Heart left ventricle (tissue), 16 donors: Measurements from ENCODE around the gene USP35. TPM values are rescaled to one million over a fixed set of nuclear protein-coding genes. Genes with fewer than 3 reads are reported as not detected.

Source experiments
- ATAC-seq, 4 donors: fragments of 200-7000 bp; cut with Tn5 transposase; one replicate each; pipeline ENCODE4 v1.9.1; 2020 to 2022; ENCODE audit warnings: moderate library complexity in 4 of 4, mild to moderate bottlenecking in 3 of 4, moderate number of reproducible peaks in 1 of 4
- DNase-seq, 5 donors: peaks; one replicate each; pipeline ENCODE4 v3.0.0-alpha.2; 2020
- H3K27ac ChIP-seq, 12 donors: fragments of 200-600 bp; sonication (generic) in 4 of 12; one replicate each; pipeline versions ENCODE4 v1.5.0 to v1.8.0; 2016 to 2022; ENCODE audit warnings: mild to moderate bottlenecking in 2 of 12
- H3K27me3 ChIP-seq, 9 donors: fragments of 200-600 bp; sonication (generic) in 2 of 9; one replicate each; pipeline versions ENCODE4 v1.5.1 to v1.8.0; 2016 to 2022; ENCODE audit warnings: mild to moderate bottlenecking in 3 of 9
- H3K36me3 ChIP-seq, 9 donors: fragments of 200-600 bp; sonication (generic) in 2 of 9; one replicate each; pipeline versions ENCODE4 v1.5.0 to v1.8.0; 2018 to 2022; ENCODE audit warnings: mild to moderate bottlenecking in 2 of 9
- H3K4me1 ChIP-seq, 12 donors: fragments of 200-600 bp; sonication (generic) in 4 of 12; one replicate each; pipeline versions ENCODE4 v1.5.0 to v1.8.0; 2016 to 2022; ENCODE audit warnings: mild to moderate bottlenecking in 3 of 12
- H3K4me3 ChIP-seq, 12 donors: fragments of 200-600 bp; sonication (generic) in 4 of 12; one replicate each; pipeline versions ENCODE4 v1.5.0 to v1.8.0; 2017 to 2022; ENCODE audit warnings: mild to moderate bottlenecking in 9 of 12, moderate library complexity in 4 of 12
- H3K9me3 ChIP-seq, 12 donors: fragments of 200-600 bp; sonication (generic) in 4 of 12; one replicate each; pipeline versions ENCODE4 v1.5.0 to v1.8.0; 2016 to 2022; ENCODE audit warnings: mild to moderate bottlenecking in 1 of 12
- POLR2A ChIP-seq, 2 donors: fragments of 450-650 bp; IDR thresholded peaks; one replicate each; pipeline ENCODE4 v1.6.1; 2017; ENCODE audit warnings: antibody characterized with exemption in 2 of 2, mild to moderate bottlenecking in 2 of 2, moderate library complexity in 2 of 2
- WGBS, 4 donors: extraction: QIAGEN DNeasy Blood & Tissue Kit in 2 of 4; methylation state at CpG; one replicate each; pipeline versions ENCODE4 v1.1.5 to v1.1.7; 2013 to 2018; 5-methylcytosine and 5-hydroxymethylcytosine counted together
- intact Hi-C, 10 donors: fragments of 100-400 bp; cut with DNase I; formaldehyde crosslinking; loops; one replicate each; pipeline versions ENCODE4 v1.11.1 to v1.14.2; 2022
- polyA plus RNA-seq, 2 donors: library from polyadenylated mRNA; stranded (reverse); fragments of 200-250 nt; gene quantifications; one replicate each; pipeline ENCODE4 v1.2.3, GENCODE V29; 2013
- total RNA-seq, 9 donors: library from RNA; depleted of rRNA in 2 of 9; stranded (reverse); fragments of >200 nt in 2 of 9; fragmentation: NEBNext Ultra II Directional in 3 of 9; extraction: Animal tissue kit (Norgen Biotek cat#: 25700) in 3 of 9; gene quantifications; one replicate each; pipeline versions ENCODE4 v1.1.0 to v1.2.4, GENCODE V29; 2016 to 2023
- TF ChIP-seq, protein P1 (sequence below), 12 donors: fragments of 200-600 bp; sonication (generic) in 4 of 12; IDR thresholded peaks; one replicate each; pipeline versions ENCODE4 v1.5.0 to v1.8.0; 2018 to 2022; ENCODE audit warnings: antibody characterized with exemption in 12 of 12, mild to moderate bottlenecking in 5 of 12
- donor health status: ischemic (EF 13 %, LVEDD 7.1; RV severe dilation, severe dysfunction).
- donor health status: healthy with polysubstance abuse.
- donor health status: DM: no; HTN: yes; CAD: no.
- donor health status: DM: no; HTN: no; CAD: no.
- donor health status: ischemic (EF 25% LVEDD 6.9; RV normal size, moderate dysfunction).
- donor health status: ischemic (EF 25% LVEDD 5.7; RV mildly dilated, moderate dysfunction).
- donor health status: healthy.
- donor health status: DM: yes; HTN: yes; CAD: no.
- donor health status: ischemic (EF 35%, LVEDD 5.7; RV mildly dilated, moderate dysfunction).
- donor health status: nonischemic (EF 11% LVEDD 7.7; RV severe dilation, severe dysfunction).
- donor health status: DM: yes; HTN: yes; CAD: no.
- donor health status: PGD.
- donor health status: ischemic (EF 29% LVEDD 5.4; RV normal size, mild dysfunction).
- donor health status: nonischemic (EF 23%, LVEDD 6.1; RV moderate dilation, normal function).

Gene USP35
- total and polyA plus RNA-seq, 11 donors: 4.5 to 8.1 (median 5.3) TPM

DNA sequence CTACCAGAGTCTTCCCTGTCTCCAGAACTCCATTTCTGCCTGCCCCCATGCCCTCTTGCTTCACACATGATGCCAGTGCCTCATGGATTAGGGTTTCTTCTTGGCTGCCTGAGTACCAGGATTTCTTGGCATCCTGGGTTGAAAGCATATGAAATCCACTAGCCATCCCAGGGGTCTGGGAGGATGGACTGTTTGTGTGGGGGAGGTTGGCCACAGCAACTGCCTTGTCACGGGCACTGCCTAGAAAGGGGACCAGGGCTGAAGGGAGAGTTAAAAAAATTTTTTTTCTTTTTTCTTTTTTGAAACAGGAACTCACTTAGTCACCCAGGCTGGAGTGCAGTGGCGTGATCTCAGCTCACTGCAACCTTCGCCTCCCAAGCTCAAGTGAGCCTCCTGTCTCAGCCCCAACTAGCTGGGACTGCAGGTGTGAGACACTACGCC, 4.2 kb downstream of the USP35 start:
- peaks cover 0 to 38% (median 23%) of the 10 kb centered on the region in 12 donors for H3K4me1 ChIP-seq
- H3K36me3 ChIP-seq: peaks cover 0 to 11% (median 2%) of the 10 kb centered on the region in 9 donors
- no peaks in the 10 kb centered on the region for H3K9me3 ChIP-seq
- H3K27me3 ChIP-seq: no peaks in the 10 kb centered on the region
- TF ChIP-seq, protein P1, sequence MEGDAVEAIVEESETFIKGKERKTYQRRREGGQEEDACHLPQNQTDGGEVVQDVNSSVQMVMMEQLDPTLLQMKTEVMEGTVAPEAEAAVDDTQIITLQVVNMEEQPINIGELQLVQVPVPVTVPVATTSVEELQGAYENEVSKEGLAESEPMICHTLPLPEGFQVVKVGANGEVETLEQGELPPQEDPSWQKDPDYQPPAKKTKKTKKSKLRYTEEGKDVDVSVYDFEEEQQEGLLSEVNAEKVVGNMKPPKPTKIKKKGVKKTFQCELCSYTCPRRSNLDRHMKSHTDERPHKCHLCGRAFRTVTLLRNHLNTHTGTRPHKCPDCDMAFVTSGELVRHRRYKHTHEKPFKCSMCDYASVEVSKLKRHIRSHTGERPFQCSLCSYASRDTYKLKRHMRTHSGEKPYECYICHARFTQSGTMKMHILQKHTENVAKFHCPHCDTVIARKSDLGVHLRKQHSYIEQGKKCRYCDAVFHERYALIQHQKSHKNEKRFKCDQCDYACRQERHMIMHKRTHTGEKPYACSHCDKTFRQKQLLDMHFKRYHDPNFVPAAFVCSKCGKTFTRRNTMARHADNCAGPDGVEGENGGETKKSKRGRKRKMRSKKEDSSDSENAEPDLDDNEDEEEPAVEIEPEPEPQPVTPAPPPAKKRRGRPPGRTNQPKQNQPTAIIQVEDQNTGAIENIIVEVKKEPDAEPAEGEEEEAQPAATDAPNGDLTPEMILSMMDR (IDR thresholded peaks at IDR 0.05): no peak
- TF ChIP-seq POLR2A (IDR thresholded peaks at IDR 0.05): no peak
- DNase-seq (peak in 1 of 5 donors; percentile 20), ATAC-seq (no peak)
- WGBS, 4 donors: 87 to 92% (median 90%) methylated on average over 4 of the region's 4 CpGs
- H3K27ac ChIP-seq: peak overlapping the region in 1 of 12 donors; percentile 30
- intact Hi-C loops: no loop called here
- no peak overlapping the region for H3K4me3 ChIP-seq

DNA sequence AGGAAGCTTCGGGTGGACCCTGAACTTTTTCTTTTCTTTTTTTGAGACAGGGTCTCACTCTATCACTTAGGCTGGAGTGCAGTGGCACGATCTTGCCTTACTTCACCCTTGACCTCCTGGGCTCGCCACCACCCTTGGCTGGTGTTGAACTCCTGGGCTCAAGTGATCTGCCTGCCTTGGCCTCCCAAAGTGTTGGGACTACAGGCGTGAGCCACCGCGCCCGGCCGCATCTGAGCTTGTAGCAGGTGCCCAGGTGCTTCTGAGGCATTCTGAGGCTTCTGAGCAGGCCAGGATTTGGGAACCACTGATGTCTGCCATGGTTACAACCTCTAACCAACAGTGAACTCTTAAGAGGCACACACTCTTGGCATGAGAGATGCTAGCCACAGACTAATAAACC, 5.1 kb downstream of the USP35 start:
- no peaks in the 10 kb centered on the region for H3K9me3 ChIP-seq
- peaks cover 0 to 20% (median 9%) of the 10 kb centered on the region in 9 donors for H3K36me3 ChIP-seq
- DNase-seq: peak in 1 of 5 donors; percentile 10
- no peak for TF ChIP-seq POLR2A (IDR thresholded peaks at IDR 0.05)
- TF ChIP-seq, protein P1 (IDR thresholded peaks at IDR 0.05): no peak
- no peaks in the 10 kb centered on the region for H3K27me3 ChIP-seq
- H3K27ac ChIP-seq: no peak overlapping the region
- peaks cover 0 to 38% (median 23%) of the 10 kb centered on the region in 12 donors for H3K4me1 ChIP-seq
- intact Hi-C loops: no loop called here
- no peak for ATAC-seq
- 94 to 98% (median 97%) methylated on average over 8 of the region's 8 CpGs for WGBS, 4 donors
- H3K4me3 ChIP-seq: no peak overlapping the region

DNA sequence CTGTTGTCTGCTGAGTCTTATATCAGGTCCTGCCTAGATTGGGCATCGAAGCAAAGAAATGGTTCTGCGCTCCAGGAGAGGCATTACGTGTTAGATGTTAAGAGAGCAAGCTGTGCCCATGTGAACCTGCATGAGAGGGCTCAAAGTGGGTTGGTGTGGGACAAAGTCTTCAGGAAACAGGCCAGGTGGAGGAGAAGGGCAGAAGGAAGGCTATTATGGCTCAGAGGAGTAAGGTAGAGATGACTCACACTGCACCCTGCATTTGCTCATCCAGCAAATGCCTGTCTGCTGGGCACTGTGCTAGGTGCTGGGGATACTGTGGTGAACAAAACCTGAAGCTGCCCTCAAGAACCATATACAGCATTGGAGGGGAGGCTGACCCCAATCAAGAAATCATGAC, 5.8 kb downstream of the USP35 start:
- DNase-seq (peak in 1 of 5 donors; percentile 9), ATAC-seq (no peak)
- Histone ChIP-seq H3K27ac (no peak overlapping the region), H3K27me3 (no peaks in the 10 kb centered on the region), H3K4me3 (no peak overlapping the region), H3K4me1 (peaks cover 0 to 34% (median 18%) of the 10 kb centered on the region in 12 donors), H3K36me3 (peaks cover 0 to 26% (median 9%) of the 10 kb centered on the region in 9 donors), H3K9me3 (no peaks in the 10 kb centered on the region)
- intact Hi-C loops: no loop called here
- 94 to 100% (median 97%) methylated on average over 3 of the region's 3 CpGs for WGBS, 4 donors
- TF ChIP-seq, protein P1 (IDR thresholded peaks at IDR 0.05): no peak
- TF ChIP-seq POLR2A (IDR thresholded peaks at IDR 0.05): no peak

DNA sequence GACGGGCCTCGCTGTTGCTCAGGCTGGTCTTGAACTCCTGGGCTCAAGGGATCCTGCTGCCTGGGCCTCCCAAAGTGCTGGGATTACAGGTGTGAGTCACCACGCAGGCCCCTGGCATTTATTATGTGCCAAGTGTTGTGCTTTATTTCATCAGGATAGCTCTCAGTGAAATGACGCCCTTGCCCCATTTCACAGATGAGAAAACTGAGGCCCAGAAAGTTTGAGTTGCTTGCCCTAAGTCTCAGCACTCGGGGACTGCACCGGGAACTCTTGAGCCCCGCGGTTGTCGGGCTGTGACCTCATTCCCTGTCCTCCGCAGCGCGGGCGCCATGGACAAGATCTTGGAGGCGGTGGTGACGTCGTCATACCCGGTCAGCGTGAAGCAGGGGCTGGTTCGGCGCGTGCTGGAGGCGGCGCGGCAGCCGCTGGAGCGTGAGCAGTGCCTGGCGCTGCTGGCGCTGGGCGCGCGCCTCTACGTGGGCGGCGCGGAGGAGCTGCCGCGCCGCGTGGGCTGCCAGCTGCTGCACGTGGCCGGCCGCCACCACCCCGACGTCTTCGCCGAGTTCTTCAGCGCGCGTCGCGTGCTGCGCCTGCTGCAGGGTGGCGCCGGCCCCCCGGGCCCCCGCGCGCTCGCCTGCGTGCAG, 7.3 kb downstream of the USP35 start:
- H3K27ac ChIP-seq: no peak overlapping the region
- DNase-seq (peak in 1 of 5 donors; percentile 40), ATAC-seq (peak in 1 of 4 donors; percentile 18)
- intact Hi-C loops: loop anchor here in 1 of 10 donors (5.0 kb wide), 1 partner anchor 39 kb away; no protein-coding TSS in a partner anchor
- TF ChIP-seq, protein P1 (IDR thresholded peaks at IDR 0.05): no peak
- TF ChIP-seq POLR2A (IDR thresholded peaks at IDR 0.05): no peak
- H3K9me3 ChIP-seq: no peaks in the 10 kb centered on the region
- no peak overlapping the region for H3K4me3 ChIP-seq
- H3K36me3 ChIP-seq: peaks cover 0 to 30% (median 22%) of the 10 kb centered on the region in 9 donors
- 69 to 79% (median 75%) methylated on average over 16 to 60 of the region's 60 CpGs for WGBS, 4 donors
- no peaks in the 10 kb centered on the region for H3K27me3 ChIP-seq
- H3K4me1 ChIP-seq: peaks cover 0 to 22% (median 12%) of the 10 kb centered on the region in 12 donors
